GM13977 (cell line): ENCODE measurements around the gene UBQLN1.

Experiments
- DNase-seq: peaks from one replicate; pipeline ENCODE4 v3.0.0; 2012; ENCODE audit warnings: low spot score
- in situ Hi-C: fragments of 300-500 bp; cut with MboI; formaldehyde crosslinking; loops from one replicate; pipeline ENCODE4 v1.12.0; 2022; ENCODE audit warnings: low sequenced_read_pairs, low pct_unique_long_range_greater_than_20kb, mixed read lengths, inconsistent platforms; ENCODE audit not compliant: unreplicated experiment
- TF ChIP-seq, protein P1 (sequence below): IDR thresholded peaks from 2 replicates; pipeline ENCODE4 v1.5.1; 2012; ENCODE audit warnings: mild to moderate bottlenecking, control low read depth; ENCODE audit not compliant: insufficient read depth; ENCODE audit errors: extremely low read depth, missing control alignments

UBQLN1 gene

DNA sequence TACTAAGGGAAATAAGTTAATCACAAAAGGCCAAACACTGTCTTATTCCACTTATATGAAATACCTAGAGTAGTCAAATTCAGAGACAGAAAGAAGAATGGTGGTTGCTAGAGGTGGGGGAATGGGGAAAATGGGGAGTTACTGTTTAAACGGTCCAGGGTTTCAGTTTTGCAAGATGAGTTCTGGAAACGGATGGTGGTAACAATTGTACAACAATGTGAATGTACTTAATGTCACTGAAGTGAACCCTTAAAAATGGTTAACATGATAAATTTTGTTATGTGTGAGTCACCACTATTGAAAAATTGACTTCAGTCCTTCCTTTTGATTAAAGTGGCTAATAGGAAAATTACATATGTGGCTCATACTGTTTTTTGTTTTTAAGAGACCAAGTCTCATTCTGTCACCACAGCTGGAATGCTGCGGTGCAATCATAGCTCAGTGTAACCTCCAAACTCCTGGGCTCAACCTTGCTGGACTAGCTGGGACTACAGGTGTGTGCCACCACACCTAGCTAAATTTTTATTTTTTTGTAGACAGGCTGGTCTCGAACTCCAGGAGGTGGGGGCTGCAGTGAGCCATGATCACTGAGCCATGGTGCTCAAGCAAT, 8.7 kb downstream of the UBQLN1 start:
- in situ Hi-C loops: no loop called here
- TF ChIP-seq, protein P1, sequence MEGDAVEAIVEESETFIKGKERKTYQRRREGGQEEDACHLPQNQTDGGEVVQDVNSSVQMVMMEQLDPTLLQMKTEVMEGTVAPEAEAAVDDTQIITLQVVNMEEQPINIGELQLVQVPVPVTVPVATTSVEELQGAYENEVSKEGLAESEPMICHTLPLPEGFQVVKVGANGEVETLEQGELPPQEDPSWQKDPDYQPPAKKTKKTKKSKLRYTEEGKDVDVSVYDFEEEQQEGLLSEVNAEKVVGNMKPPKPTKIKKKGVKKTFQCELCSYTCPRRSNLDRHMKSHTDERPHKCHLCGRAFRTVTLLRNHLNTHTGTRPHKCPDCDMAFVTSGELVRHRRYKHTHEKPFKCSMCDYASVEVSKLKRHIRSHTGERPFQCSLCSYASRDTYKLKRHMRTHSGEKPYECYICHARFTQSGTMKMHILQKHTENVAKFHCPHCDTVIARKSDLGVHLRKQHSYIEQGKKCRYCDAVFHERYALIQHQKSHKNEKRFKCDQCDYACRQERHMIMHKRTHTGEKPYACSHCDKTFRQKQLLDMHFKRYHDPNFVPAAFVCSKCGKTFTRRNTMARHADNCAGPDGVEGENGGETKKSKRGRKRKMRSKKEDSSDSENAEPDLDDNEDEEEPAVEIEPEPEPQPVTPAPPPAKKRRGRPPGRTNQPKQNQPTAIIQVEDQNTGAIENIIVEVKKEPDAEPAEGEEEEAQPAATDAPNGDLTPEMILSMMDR: no peak
- DNase-seq: no peak

DNA sequence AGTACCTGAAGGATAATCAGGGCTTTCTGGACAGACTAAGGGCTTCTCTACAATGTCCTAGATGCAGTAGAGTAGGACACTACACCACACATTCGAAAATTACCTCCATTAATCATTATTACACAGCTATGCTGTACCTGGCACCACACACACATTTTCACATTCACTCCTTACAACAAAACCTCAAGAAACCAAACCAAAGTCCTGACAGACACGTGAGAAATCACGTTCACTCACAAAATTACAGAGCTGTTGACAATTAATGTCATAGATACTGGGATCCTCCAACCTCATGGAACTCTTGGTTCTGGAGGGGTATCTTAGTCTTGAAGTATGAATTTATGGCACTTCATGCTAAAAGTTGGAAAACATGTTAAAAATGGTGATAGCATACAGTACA, 16.3 kb downstream of the UBQLN1 start:
- TF ChIP-seq, protein P1: no peak
- in situ Hi-C loops: no loop called here
- DNase-seq: no peak

DNA sequence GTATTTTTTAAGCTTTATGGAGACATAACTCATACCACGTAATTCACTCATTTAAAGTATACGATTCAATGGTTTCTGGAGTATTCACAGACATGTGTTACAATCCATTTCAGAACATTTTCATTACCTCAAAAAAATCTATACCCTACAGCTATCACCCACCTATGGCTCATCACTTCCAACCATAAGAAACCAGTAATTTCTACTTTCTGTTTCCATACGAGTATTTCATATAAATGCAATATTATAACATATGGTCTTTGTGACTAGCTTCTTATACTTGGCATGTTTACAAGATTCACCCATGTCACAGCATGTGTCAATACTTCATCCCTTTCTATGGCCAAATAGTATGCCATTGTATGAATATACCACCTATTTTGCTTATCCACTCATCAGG, 18.8 kb downstream of the UBQLN1 start:
- in situ Hi-C loops: no loop called here
- TF ChIP-seq, protein P1: no peak
- DNase-seq: no peak

DNA sequence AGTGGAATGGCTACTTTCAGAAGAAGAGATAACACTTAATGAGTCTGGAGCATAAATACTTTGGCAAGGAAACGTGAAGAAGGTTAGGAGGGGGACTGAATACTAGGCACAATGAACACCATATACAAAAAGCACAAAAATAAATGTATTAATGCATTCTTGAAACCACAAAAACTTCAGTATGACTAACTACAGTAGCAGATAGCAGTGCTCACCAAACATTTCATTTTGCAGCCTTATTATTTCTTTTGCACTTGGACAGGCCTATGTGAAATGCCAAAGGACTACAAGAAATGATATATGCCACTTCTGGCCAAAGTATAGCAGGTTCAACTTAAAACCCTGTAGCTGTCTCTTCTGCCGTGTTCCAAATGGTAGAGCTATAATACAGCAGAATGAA, 26.3 kb downstream of the UBQLN1 start:
- TF ChIP-seq, protein P1: no peak
- no peak for DNase-seq
- in situ Hi-C loops: no loop called here

DNA sequence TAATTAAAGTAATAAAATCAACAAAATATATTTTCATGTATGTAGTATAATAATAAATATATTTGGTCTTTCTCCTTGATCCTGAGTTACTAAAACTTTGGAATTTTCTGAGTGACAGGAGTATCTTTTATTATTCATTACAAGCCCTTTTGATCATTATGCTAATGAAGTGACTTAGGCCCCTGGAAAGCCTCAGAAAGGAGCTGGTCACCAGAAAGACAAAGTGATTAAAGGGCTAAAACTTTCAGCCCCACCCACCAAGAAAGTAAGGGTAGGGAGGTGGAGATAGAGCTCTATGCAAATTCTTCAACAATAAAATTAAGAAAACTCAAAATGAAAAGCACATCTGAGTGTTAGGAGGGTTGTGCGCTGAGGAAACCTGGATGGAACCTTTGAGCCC, 27.5 kb downstream of the UBQLN1 start:
- in situ Hi-C loops: no loop called here
- TF ChIP-seq, protein P1: no peak
- DNase-seq: no peak

DNA sequence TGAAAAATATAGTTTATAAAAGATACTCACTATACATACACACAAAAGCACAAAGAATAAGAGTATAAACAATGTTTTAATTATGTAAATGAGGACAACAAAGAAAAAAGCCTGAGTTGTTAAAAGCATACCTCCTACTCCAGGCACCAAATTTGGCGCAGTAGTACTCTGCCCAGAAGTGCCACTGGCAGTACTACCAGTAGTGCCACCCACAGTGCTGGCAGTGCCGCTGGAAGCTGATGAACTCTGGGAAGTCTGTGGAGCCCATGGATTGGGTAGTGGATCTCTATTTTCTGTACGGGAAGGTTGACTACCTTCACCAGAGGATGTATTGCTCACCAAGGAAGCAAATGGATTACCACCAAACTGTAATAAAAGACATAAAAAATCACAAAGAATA, 30.2 kb downstream of the UBQLN1 start:
- DNase-seq: no peak
- TF ChIP-seq, protein P1: no peak
- in situ Hi-C loops: no loop called here

DNA sequence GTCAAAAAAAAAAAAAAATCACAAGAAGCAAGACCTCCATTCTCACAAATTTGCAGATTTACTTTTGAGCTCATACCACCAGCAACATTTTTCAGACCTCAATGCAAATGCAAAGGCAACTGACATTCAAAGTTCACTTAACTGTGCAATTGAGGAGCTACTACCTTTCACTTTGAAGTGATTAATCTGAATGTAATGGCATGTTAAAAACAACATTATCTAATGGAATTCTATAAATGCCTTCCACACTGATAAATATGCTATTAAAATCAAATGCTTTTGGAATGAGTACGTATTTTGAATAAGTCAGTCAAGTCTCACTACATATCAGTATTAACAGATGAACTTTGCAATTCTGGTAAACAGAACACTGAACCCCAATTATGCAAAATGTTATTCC, 32.3 kb downstream of the UBQLN1 start:
- TF ChIP-seq, protein P1: no peak
- in situ Hi-C loops: no loop called here

More for the DNA sequence above, 32.3 kb downstream of the UBQLN1 start:
- DNase-seq: no peak
